ENCODE data around the gene ITPKA. TPM values are rescaled to one million over a fixed set of nuclear protein-coding genes. Genes with fewer than 3 reads are reported as not detected.

ITPKA gene
- polyA plus RNA-seq, 1 experiment: 0.92 TPM

DNA sequence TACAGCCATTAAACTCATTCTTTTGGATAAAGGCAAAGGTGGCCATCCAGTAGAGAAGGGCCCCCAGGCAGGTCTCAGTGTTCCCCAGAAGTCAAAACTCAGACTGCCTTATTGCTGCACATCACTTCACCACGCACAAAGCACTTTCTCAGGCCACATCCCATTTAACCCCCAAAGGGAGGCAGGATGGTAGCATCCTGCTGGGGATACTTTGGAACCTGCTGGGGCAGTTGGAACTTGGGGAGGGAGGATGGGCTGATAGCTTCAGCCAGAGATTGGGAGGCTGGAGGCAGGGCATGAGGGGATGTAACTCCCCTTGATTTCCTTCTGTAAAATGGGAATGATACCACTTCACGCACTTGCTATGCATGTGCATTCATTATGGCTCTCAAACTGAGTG, 5.0 kb downstream of the ITPKA start:
- ChIA-PET POLR2A (no interaction called here), CTCF (no interaction called here)
- Histone ChIP-seq H3K9me3 (ENCODE audit: control insufficient read depth, insufficient read depth, low read length) (peaks cover 6% of the 10 kb centered on the region; the same call in 1 of the 2 replicates), H3K27me3 (ENCODE audit: control insufficient read depth, insufficient read depth, low read length) (peaks cover 43% of the 10 kb centered on the region), H3K27ac (ENCODE audit: low read depth, low read length) (no peak overlapping the region), H3K4me3 (ENCODE audit: low read depth, low read length) (no peak overlapping the region)
- TF ChIP-seq, protein P1, sequence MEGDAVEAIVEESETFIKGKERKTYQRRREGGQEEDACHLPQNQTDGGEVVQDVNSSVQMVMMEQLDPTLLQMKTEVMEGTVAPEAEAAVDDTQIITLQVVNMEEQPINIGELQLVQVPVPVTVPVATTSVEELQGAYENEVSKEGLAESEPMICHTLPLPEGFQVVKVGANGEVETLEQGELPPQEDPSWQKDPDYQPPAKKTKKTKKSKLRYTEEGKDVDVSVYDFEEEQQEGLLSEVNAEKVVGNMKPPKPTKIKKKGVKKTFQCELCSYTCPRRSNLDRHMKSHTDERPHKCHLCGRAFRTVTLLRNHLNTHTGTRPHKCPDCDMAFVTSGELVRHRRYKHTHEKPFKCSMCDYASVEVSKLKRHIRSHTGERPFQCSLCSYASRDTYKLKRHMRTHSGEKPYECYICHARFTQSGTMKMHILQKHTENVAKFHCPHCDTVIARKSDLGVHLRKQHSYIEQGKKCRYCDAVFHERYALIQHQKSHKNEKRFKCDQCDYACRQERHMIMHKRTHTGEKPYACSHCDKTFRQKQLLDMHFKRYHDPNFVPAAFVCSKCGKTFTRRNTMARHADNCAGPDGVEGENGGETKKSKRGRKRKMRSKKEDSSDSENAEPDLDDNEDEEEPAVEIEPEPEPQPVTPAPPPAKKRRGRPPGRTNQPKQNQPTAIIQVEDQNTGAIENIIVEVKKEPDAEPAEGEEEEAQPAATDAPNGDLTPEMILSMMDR (IDR thresholded peaks at IDR 0.05; ENCODE audit: low read depth, low read length): no peak
- DNase-seq (ENCODE audit: low read depth, low spot score): no peak

DNA sequence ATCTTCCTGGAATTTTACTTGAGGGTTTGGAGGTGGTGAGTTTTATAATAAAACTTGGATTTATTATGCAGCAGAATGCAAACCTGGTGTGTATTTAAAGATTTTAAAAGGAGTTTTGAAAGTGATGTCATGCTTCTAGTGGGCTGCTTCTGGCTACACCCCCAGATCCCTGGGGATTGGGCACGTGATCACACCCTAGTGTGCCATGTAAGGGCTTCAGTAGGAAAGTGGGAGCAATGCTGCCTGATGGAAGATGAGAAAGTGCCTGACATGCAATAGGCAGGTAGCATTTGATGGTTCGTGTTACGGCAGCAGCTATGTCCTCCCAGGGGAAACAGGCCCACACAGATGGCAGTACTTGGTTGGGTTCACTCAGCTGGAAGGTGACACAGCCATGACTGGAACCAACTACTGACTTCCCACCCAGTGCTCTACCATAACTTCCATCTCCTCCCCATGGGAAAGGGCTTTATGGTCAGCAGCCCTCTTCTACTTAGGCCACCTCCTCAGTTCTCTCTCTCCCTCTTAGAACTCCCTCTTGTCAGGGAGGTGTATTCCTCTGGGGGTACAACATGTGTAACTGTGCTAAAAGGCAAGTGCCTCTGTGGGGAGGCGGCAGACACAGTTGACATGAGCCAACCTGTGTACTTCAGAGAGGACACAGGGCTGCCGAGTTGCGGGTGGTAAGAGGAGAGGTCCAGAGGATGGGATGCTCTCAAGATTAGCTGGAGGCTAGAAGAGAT, 5.6 kb downstream of the ITPKA start:
- peaks cover 44% of the 10 kb centered on the region for H3K27me3 ChIP-seq (ENCODE audit: control insufficient read depth, insufficient read depth, low read length)
- H3K9me3 ChIP-seq (ENCODE audit: control insufficient read depth, insufficient read depth, low read length): peaks cover 6% of the 10 kb centered on the region; the same call in 1 of the 2 replicates
- no peak for DNase-seq (ENCODE audit: low read depth, low spot score)
- TF ChIP-seq, protein P1 (IDR thresholded peaks at IDR 0.05; ENCODE audit: low read depth, low read length): no peak
- ChIA-PET POLR2A (no interaction called here), CTCF (no interaction called here)
- H3K4me3 ChIP-seq (ENCODE audit: low read depth, low read length): no peak overlapping the region
- no peak overlapping the region for H3K27ac ChIP-seq (ENCODE audit: low read depth, low read length)

DNA sequence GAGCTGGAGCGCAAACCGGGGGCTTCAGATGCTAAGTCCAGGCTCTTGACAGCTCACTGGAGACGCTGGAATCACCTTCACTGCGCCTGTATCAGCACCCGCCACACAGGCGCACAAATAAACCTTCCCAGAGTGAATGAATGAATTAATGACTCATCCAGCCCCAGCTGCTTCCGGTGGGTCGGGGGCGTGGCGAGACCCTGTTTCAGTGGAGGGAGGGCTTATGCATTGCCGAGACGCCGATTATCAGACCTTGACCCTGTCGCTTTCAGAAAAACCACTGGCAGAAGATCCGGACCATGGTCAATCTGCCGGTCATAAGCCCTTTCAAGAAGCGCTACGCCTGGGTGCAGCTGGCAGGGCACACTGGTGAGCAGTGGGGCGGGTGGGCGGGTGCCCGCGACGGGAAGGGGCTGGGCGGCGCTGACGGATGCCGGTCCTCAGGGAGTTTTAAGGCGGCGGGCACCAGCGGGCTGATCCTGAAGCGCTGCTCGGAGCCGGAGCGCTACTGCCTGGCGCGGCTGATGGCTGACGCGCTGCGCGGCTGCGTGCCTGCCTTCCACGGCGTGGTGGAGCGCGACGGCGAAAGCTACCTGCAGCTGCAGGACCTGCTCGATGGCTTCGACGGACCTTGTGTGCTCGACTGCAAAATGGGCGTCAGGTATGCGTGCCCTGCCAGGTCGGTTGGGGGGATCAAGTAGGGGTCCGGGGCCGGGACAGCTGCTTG, 7.7 kb downstream of the ITPKA start:
- Histone ChIP-seq H3K27me3 (ENCODE audit: control insufficient read depth, insufficient read depth, low read length) (peaks cover 26% of the 10 kb centered on the region), H3K9me3 (ENCODE audit: control insufficient read depth, insufficient read depth, low read length) (peaks cover 6% of the 10 kb centered on the region; the same call in 1 of the 2 replicates), H3K4me3 (ENCODE audit: low read depth, low read length) (peak overlapping the region; percentile 45), H3K27ac (ENCODE audit: low read depth, low read length) (no peak overlapping the region)
- CTCF ChIA-PET: no interaction called here
- no peak for DNase-seq (ENCODE audit: low read depth, low spot score)
- TF ChIP-seq, protein P1 (IDR thresholded peaks at IDR 0.05; ENCODE audit: low read depth, low read length): no peak
- POLR2A ChIA-PET: interaction anchor here (0.5 kb wide), 1 partner anchor 912 kb away, joined by 3 read pairs; no protein-coding TSS in a partner anchor

DNA sequence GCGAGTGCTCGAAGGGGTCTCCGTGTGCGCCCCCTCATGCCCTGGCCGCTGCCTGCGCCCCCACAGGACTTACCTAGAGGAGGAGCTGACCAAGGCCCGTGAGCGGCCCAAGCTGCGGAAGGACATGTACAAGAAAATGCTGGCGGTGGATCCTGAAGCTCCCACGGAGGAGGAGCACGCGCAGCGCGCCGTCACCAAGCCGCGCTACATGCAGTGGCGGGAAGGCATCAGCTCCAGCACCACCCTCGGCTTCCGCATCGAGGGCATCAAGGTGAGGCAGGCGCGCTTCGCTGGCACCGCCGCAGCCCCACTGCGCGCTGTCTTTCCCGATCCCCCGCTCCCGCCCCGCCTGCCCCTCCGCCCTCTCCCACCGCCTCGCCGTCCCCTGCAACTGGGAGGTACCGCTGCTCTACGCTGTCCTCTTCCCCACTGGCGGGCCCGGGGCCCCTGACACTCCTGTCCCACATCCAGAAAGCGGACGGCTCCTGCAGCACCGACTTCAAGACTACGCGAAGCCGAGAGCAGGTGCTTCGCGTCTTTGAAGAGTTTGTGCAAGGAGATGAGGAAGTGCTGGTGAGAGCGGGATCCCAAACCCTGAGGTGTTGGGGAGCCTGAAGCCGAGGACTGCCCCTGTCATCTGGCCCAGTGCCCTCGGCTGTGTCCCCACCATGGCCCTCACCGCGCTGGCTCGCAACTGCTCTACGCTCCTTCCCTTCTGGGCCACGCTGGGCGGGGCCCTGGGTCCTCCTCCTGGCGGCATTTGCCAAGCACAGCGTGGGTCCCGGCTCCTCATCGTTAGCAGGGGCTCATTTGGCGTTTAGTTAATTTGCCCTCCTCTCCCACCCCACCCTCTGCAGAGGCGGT, 8.5 kb downstream of the ITPKA start:
- no peak overlapping the region for H3K4me3 ChIP-seq (ENCODE audit: low read depth, low read length)
- TF ChIP-seq, protein P1 (IDR thresholded peaks at IDR 0.05; ENCODE audit: low read depth, low read length): no peak
- DNase-seq (ENCODE audit: low read depth, low spot score): no peak
- ChIA-PET POLR2A (no interaction called here), CTCF (no interaction called here)
- H3K27ac ChIP-seq (ENCODE audit: low read depth, low read length): no peak overlapping the region
- H3K9me3 ChIP-seq (ENCODE audit: control insufficient read depth, insufficient read depth, low read length): peaks cover 6% of the 10 kb centered on the region; the same call in 1 of the 2 replicates
- H3K27me3 ChIP-seq (ENCODE audit: control insufficient read depth, insufficient read depth, low read length): peaks cover 26% of the 10 kb centered on the region
